OCI-LY1 (cell line): ENCODE data around the gene POLRMT.

ENCODE experiments used
- CTCF ChIP-seq: fragments of 200-600 bp; sonication (generic), shearing (Covaris generic); IDR thresholded peaks from 2 replicates; pipeline ENCODE4 v1.5.1; 2017; ENCODE audit warnings: mild to moderate bottlenecking, antibody characterized with exemption, low read length, moderate library complexity, mixed read lengths
- EZH2 ChIP-seq: fragments of 200-600 bp; sonication (generic), shearing (Covaris generic); IDR thresholded peaks from 2 replicates; pipeline ENCODE4 v1.8.0; 2017; ENCODE audit warnings: borderline replicate concordance, mixed run types, mild to moderate bottlenecking, antibody characterized with exemption, low read length, moderate library complexity, mixed read lengths

GRCh38 chr19:624433-625109, 8.8 kb downstream of the POLRMT start:
- TF ChIP-seq CTCF (no peak), EZH2 (no peak)
